Hypothalamus (tissue), 51 donors: Measurements from ENCODE around the gene KCND2.

Source experiments
- DNase-seq, 51 donors: peaks; one replicate each; lab custom pipeline; 2025; lab: John Stamatoyannopoulos, UW

Gene KCND2

DNA sequence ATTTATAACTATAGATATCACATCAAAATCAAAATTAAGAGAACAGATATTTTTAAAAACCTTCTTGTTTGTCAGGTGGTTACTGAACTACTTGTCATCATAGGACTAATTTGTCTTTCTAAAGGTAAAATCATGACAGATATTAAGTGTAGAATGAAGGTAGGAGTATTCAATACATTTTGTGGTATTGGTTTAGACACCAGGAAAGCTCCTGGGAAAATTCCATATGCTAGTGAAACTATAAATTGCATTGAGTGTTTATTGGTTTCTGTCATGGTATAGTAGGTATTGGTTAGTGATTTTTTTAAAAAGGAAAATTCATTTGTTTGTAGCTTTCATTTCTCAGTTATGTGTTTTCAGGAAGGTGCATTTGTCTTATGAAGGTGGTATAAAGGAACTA lies 132.7 kb downstream of the KCND2 start:
- no peak for DNase-seq

- DNase-seq = no peak
Measured at GRCh38 chr7:120407010-120407409, 134.0 kb downstream of the KCND2 start.

- DNase-seq = no peak
Measured at GRCh38 chr7:120412139-120413050, 139.4 kb downstream of the KCND2 start.

DNA sequence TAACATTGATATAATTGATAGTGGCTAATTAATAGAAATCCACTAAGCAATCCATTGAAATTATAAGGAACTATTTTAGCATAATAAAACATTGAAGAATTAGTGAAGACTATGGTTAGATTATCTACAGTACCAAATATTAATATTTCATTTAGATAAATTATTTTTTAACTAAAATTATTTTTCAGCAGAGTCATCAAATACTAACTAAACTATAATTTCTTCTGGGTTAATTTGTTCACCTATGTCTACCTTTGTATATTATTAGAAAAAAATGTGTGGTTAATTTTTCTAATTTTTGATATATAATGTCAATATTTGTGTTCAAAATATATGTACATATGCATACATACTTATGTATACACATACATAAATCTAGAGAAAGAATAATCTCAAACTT lies 140.2 kb downstream of the KCND2 start:
- DNase-seq = no peak

- DNase-seq = no peak
Measured at GRCh38 chr7:120417244-120417979, 144.4 kb downstream of the KCND2 start.

DNA sequence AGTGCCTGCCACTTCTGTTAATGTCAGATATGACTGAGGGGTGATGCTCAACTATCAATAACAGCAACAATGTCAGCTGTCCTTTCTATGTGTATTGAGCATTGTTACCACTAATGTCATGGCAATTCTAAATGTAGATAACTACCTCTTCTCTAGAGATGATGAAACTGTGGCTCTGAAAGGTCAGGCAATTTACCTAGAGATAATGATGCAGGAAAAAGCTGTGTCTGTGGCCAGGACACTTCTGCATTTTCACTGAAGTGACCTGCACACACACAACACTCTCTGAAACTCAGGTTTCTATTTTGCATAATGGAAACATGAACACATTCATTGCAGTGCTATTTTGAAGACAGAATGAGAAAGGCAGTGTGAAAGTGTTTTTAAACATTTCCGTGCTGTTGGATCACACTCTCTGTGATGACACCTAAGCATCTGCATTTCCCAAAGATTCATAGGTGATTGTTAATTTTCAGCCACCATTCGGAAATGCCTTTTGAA lies 148.2 kb downstream of the KCND2 start:
- DNase-seq = no peak

DNA sequence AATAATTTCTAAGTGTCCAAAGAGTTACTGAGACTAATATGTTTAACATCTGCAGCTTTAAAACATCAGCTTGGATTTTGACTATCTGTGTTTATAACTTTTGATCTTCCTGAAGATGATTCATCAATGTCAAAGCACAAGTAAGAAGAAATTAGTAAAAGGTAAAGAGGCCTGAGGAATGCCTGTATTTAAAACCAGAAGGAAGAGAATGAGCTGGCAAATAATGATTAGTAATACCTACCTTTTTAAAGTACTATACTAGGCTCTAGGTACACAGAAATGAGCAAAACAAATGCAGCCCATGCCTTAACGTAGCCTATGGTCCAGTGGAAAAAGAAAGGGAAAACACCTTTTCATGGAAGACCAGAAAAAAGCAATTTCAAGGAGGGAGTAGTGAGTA lies 158.0 kb downstream of the KCND2 start:
- DNase-seq = no peak

- peak in 1 of 51 donors; percentile 6 for DNase-seq
Measured at GRCh38 chr7:120436487-120437060, 163.6 kb downstream of the KCND2 start.

DNA sequence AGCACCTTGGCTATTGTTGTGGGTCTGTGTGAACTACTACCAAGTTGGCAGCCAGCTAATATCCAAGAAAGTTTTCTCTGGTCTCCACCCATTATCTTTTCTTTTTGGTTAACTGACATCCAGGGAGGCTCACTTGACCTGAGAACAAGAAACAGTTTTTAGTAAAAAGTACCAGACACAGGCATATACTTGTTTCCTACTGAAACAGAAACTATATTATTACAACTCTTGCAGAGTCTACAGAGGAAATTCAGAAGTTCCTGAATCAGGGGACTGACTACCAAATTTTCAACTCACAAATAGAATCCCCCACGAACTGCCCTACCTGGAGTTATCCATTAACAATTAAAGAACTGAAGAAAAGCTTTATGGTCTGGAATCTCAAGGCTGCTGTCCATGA lies 168.9 kb downstream of the KCND2 start:
- no peak for DNase-seq

- DNase-seq = no peak
Measured at GRCh38 chr7:120442838-120443237, 169.9 kb downstream of the KCND2 start.

GRCh38 chr7:120444650-120445049 lies 171.7 kb downstream of the KCND2 start:
- DNase-seq = no peak

DNA sequence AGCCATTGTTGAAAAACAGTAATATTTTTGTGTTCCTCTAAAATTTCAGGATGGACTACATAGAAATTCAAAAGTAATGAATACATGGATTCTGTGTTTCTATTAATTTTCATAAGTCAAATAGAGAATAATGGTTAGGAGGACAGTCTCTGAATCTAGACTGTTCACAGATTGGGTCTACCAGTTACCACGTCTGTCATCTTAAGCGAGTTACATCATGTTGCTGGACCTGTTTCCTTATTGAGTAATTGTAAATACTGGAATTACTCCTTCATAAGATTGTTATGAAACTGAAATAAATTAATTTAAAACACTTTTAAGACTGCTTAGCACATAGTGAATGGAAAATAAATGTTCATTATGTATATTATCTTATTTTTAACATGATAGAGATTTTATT lies 172.3 kb downstream of the KCND2 start:
- DNase-seq = no peak

DNA sequence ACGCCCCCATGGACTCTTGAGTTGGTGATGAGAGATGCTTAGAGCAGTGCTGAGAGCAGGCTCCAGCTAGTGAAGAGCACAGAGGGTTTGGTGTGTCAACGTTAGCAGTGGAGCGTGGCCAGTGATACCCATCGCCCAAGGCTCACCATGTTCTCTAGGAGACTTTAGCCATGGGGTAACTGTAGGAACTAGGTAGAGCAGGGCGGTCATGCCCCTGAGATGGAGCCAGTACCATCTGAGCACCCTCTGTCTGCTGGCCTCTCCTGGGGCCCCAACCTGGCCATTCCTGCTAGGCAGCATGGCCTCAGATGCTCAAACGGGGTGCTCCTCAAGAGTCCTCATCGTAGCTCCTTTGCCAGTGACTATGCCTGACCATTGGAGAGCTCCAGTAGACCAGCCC lies 179.7 kb downstream of the KCND2 start:
- no peak for DNase-seq

DNA sequence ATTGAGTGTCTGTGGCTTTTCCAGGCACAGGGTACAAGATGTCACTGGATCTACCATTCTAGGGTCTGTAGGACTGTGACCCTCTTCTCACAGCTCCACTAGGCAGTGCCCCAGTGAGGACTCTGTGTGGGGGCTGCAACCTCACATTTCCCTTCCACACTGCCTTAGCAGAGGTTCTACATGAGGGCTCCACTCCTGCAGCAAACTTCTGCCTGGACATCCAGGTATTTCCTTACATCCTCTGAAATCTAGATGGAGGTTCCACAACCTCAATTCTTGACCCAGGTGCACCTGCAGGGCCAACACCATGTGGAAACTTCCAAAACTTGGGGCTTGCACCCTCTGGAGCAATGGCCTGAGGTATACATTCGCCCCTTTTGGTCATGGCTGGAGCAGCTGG lies 183.7 kb downstream of the KCND2 start:
- DNase-seq = no peak

DNA sequence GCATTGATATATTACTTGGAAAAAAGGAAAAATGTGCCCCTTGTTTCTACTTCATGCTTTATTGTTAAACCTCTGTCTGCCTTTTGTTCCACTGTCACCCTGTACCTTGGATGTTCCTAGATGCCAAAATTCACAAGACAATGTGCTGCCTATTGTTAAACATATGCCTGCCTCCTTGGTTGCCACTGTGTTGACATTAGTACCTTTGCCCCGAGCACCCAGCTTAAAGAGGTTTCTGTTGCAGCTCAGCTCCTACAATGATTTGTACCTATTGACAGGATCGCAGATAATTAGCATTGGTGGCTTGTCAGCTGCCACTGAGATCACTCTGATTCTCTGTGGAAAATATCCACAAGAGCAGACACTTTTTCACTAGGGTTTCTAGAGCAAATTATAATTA lies 188.0 kb downstream of the KCND2 start:
- no peak for DNase-seq

GRCh38 chr7:120462991-120463390 lies 190.0 kb downstream of the KCND2 start:
- no peak for DNase-seq

GRCh38 chr7:120464104-120464503 lies 191.1 kb downstream of the KCND2 start:
- no peak for DNase-seq

DNA sequence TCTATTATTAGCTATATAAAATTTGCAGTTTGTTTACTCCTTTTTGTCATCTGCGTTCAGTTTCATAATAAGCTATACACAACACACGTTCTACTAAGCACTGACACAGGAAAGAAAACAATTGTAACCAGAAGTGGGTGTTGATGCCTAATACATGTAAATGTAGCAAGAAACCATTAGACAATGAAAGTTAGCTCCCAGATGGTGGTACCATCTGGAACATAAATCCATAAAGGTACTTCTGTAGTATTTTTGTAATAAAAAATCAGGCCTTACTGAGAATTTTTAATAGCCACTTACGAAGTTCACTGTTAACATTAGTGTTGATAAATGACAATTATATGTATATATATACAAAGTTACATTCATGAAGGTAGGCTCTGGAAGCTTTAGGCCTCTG lies 194.7 kb downstream of the KCND2 start:
- DNase-seq = no peak

- no peak for DNase-seq
Measured at GRCh38 chr7:120468611-120469010, 195.6 kb downstream of the KCND2 start.

GRCh38 chr7:120472892-120473291 lies 199.9 kb downstream of the KCND2 start:
- DNase-seq = no peak

DNA sequence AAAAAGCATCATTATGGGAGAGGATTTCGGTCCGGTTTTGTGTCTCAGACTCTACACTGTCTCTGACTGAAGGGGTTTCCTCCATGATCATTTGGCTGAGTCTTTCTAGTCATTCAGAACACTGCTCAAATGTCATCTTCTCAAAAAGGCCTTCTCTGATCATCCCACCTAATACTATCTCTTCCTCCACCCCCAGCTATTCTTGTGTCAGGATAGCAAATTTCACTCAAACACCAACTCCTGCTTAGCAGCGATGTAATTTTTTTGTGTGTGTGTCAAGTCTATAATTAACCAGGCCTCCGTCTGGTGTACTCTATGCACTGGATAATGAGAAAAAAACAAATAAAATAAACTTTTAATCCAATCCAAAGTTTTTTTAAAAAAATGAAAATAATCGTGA lies 200.4 kb downstream of the KCND2 start:
- DNase-seq = no peak

- DNase-seq = no peak
Measured at GRCh38 chr7:120475994-120476393, 203.0 kb downstream of the KCND2 start.
